ENCODE data around the gene SPIRE2. TPM values are rescaled to one million over a fixed set of nuclear protein-coding genes. Genes with fewer than 3 reads are reported as not detected.

SPIRE2 gene
- total RNA-seq, 1 donor from 2014 or later, result 1.4 TPM

GRCh38 chr16:89844739-89845339 lies 16.6 kb downstream of the SPIRE2 start:
- H3K36me3 Mint-ChIP-seq (ENCODE audit: low read depth), result no peaks in the 10 kb centered on the region
- no peak for DNase-seq (ENCODE audit: low spot score)
- H3K4me1 Mint-ChIP-seq (ENCODE audit: low read depth), result peaks cover 9% of the 10 kb centered on the region
- TF ChIP-seq CTCF (IDR thresholded peaks at IDR 0.05), result no peak
- H3K27me3 Mint-ChIP-seq (ENCODE audit: low read depth), result no peaks in the 10 kb centered on the region
- H3K27ac Mint-ChIP-seq (ENCODE audit: unreplicated experiment), result no peak overlapping the region
- H3K4me3 Mint-ChIP-seq (ENCODE audit: unreplicated experiment), result no peak overlapping the region
- no peaks in the 10 kb centered on the region for H3K9me3 Mint-ChIP-seq (ENCODE audit: low read depth)

- Mint-ChIP-seq H3K4me1 (ENCODE audit: low read depth) (peaks cover 9% of the 10 kb centered on the region), H3K4me3 (ENCODE audit: unreplicated experiment) (no peak overlapping the region), H3K27me3 (ENCODE audit: low read depth) (no peaks in the 10 kb centered on the region)
Observed at GRCh38 chr16:89845417-89845816, 17.1 kb downstream of the SPIRE2 start.

GRCh38 chr16:89847051-89847939 lies 19.0 kb downstream of the SPIRE2 start:
- DNase-seq (ENCODE audit: low spot score), result no peak
- no peak for TF ChIP-seq CTCF (IDR thresholded peaks at IDR 0.05)
- H3K9me3 Mint-ChIP-seq (ENCODE audit: low read depth), result no peaks in the 10 kb centered on the region
- no peaks in the 10 kb centered on the region for H3K27me3 Mint-ChIP-seq (ENCODE audit: low read depth)
- no peak overlapping the region for H3K27ac Mint-ChIP-seq (ENCODE audit: unreplicated experiment)
- peaks cover 9% of the 10 kb centered on the region for H3K4me1 Mint-ChIP-seq (ENCODE audit: low read depth)
- no peaks in the 10 kb centered on the region for H3K36me3 Mint-ChIP-seq (ENCODE audit: low read depth)
- no peak overlapping the region for H3K4me3 Mint-ChIP-seq (ENCODE audit: unreplicated experiment)

More at GRCh38 chr16:89845417-89845816, 17.1 kb downstream of the SPIRE2 start:
- H3K27ac Mint-ChIP-seq (ENCODE audit: unreplicated experiment), result no peak overlapping the region
- no peaks in the 10 kb centered on the region for H3K36me3 Mint-ChIP-seq (ENCODE audit: low read depth)
- no peak for DNase-seq (ENCODE audit: low spot score)
- TF ChIP-seq CTCF (IDR thresholded peaks at IDR 0.05), result no peak
- no peaks in the 10 kb centered on the region for H3K9me3 Mint-ChIP-seq (ENCODE audit: low read depth)

- Mint-ChIP-seq H3K4me3 (ENCODE audit: unreplicated experiment) (no peak overlapping the region), H3K27me3 (ENCODE audit: low read depth) (no peaks in the 10 kb centered on the region), H3K9me3 (ENCODE audit: low read depth) (no peaks in the 10 kb centered on the region), H3K4me1 (ENCODE audit: low read depth) (peaks cover 4% of the 10 kb centered on the region), H3K36me3 (ENCODE audit: low read depth) (no peaks in the 10 kb centered on the region), H3K27ac (ENCODE audit: unreplicated experiment) (no peak overlapping the region)
- no peak for TF ChIP-seq CTCF (IDR thresholded peaks at IDR 0.05)
- DNase-seq (ENCODE audit: low spot score), result no peak
Observed at GRCh38 chr16:89847940-89848297, 19.6 kb downstream of the SPIRE2 start.

- DNase-seq (ENCODE audit: low spot score), result no peak
- no peak for TF ChIP-seq CTCF (IDR thresholded peaks at IDR 0.05)
- no peaks in the 10 kb centered on the region for H3K27me3 Mint-ChIP-seq (ENCODE audit: low read depth)
- H3K4me3 Mint-ChIP-seq (ENCODE audit: unreplicated experiment), result no peak overlapping the region
- no peak overlapping the region for H3K27ac Mint-ChIP-seq (ENCODE audit: unreplicated experiment)
- no peaks in the 10 kb centered on the region for H3K9me3 Mint-ChIP-seq (ENCODE audit: low read depth)
- no peaks in the 10 kb centered on the region for H3K4me1 Mint-ChIP-seq (ENCODE audit: low read depth)
- H3K36me3 Mint-ChIP-seq (ENCODE audit: low read depth), result no peaks in the 10 kb centered on the region
Observed at GRCh38 chr16:89848974-89849373, 20.7 kb downstream of the SPIRE2 start.

Measured in chondrocyte (in vitro differentiated cells).